OCI-LY1 (cell line): ENCODE measurements around the gene CCDC33.

Source experiments
- H2AFZ ChIP-seq: fragments of 200-600 bp; sonication (generic), shearing (Covaris generic); 2 replicates; pipeline ENCODE4 v1.6.0; 2014; ENCODE audit warnings: antibody characterized with exemption, mild to moderate bottlenecking, low read length
- H3F3A ChIP-seq: fragments of 200-600 bp; sonication (generic), shearing (Covaris generic); 2 replicates; pipeline ENCODE4 v1.6.0; 2014; ENCODE audit warnings: mild to moderate bottlenecking, antibody characterized with exemption, low read length, moderate library complexity; ENCODE audit not compliant: insufficient read depth
- H3K27ac ChIP-seq: fragments of 200-600 bp; sonication (generic); 2 replicates; pipeline ENCODE4 v1.5.1; 2014; ENCODE audit warnings: low read length, mixed run types, mild to moderate bottlenecking, low read depth; ENCODE audit not compliant: poor library complexity, severe bottlenecking
- H3K27me3 ChIP-seq: fragments of 200-600 bp; sonication (generic); 2 replicates; pipeline ENCODE4 v1.6.0; 2014; ENCODE audit warnings: antibody characterized with exemption, mild to moderate bottlenecking, low read length, moderate library complexity; ENCODE audit not compliant: insufficient read depth
- H3K36me3 ChIP-seq: fragments of 200-600 bp; sonication (generic); 2 replicates; pipeline ENCODE4 v1.6.1; 2014; ENCODE audit warnings: mild to moderate bottlenecking, antibody characterized with exemption, low read length, moderate library complexity, mixed read lengths; ENCODE audit not compliant: insufficient read depth
- H3K4me1 ChIP-seq: fragments of 200-600 bp; sonication (generic); 2 replicates; pipeline ENCODE4 v1.5.1; 2014; ENCODE audit warnings: mild to moderate bottlenecking, low read length, moderate library complexity; ENCODE audit not compliant: insufficient read depth, severe bottlenecking
- H3K4me2 ChIP-seq: fragments of 200-600 bp; sonication (generic), shearing (Covaris generic); 2 replicates; pipeline ENCODE4 v1.6.1; 2014; ENCODE audit warnings: low read length
- H3K4me3 ChIP-seq: fragments of 200-600 bp; sonication (generic); 2 replicates; pipeline ENCODE4 v1.5.1; 2014; ENCODE audit warnings: low read length, low read depth, mild to moderate bottlenecking, mixed read lengths; ENCODE audit not compliant: poor library complexity, severe bottlenecking
- H3K79me2 ChIP-seq: fragments of 200-600 bp; shearing (Covaris generic); 2 replicates; pipeline ENCODE4 v1.6.1; 2016; ENCODE audit warnings: mixed run types, low read length, mixed read lengths; ENCODE audit not compliant: insufficient read depth
- H3K9ac ChIP-seq: fragments of 200-600 bp; sonication (generic), shearing (Covaris generic); 2 replicates; pipeline ENCODE4 v1.6.1; 2014; ENCODE audit warnings: mild to moderate bottlenecking, low read length, mixed read lengths
- H3K9me2 ChIP-seq: fragments of 200-600 bp; sonication (generic), shearing (Covaris generic); 2 replicates; pipeline ENCODE4 v1.6.1; 2014; ENCODE audit warnings: low read depth, mild to moderate bottlenecking, low read length, mixed read lengths
- H3K9me3 ChIP-seq: fragments of 200-600 bp; shearing (Covaris generic); 2 replicates; pipeline ENCODE4 v1.6.1; 2014; ENCODE audit warnings: low read length, mixed read lengths
- H4K20me1 ChIP-seq: fragments of 200-600 bp; sonication (generic), shearing (Covaris generic); 2 replicates; pipeline ENCODE4 v1.6.0; 2016; ENCODE audit warnings: mild to moderate bottlenecking, low read length; ENCODE audit not compliant: insufficient read depth
- EZH2 ChIP-seq: fragments of 200-600 bp; sonication (generic), shearing (Covaris generic); IDR thresholded peaks from 2 replicates; pipeline ENCODE4 v1.8.0; 2017; ENCODE audit warnings: borderline replicate concordance, mixed run types, mild to moderate bottlenecking, antibody characterized with exemption, low read length, moderate library complexity, mixed read lengths
- TF ChIP-seq, protein P1 (sequence below): fragments of 200-600 bp; sonication (generic), shearing (Covaris generic); IDR thresholded peaks from 2 replicates; pipeline ENCODE4 v1.5.1; 2017; ENCODE audit warnings: mild to moderate bottlenecking, antibody characterized with exemption, low read length, moderate library complexity, mixed read lengths

Gene CCDC33

DNA sequence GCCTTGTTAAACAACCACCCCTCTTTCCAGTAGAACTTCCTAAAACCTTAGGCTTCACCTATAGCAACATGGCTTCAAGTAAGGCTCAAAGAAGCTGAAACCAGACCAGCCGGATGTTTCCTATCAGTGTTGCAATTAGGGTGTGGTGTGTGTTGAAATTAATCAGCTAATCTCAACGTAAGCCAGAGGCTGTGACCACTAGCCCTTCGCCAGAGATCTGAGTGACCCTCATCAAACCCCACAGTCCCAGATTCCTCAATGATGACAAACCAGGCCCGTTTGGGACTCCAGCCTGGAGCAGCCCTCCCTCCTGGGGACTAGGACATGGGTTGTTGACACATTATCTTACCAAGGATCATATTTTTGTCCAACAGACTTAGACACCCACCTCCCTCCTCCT lies 104.0 kb downstream of the CCDC33 start:
- no peaks in the 10 kb centered on the region for H3K9me2 ChIP-seq
- H3K4me2 ChIP-seq = no peak overlapping the region
- H3K79me2 ChIP-seq = no peaks in the 10 kb centered on the region
- no peaks in the 10 kb centered on the region for H3K36me3 ChIP-seq
- H3K27ac ChIP-seq = no peak overlapping the region
- H3K4me3 ChIP-seq = no peak overlapping the region
- H3K9ac ChIP-seq = no peak overlapping the region
- peaks cover 7% of the 10 kb centered on the region; the same call in 1 of the 2 replicates for H3K27me3 ChIP-seq
- no peaks in the 10 kb centered on the region for H3K9me3 ChIP-seq
- H2AFZ ChIP-seq = no peak overlapping the region
- no peaks in the 10 kb centered on the region for H3K4me1 ChIP-seq
- no peak for TF ChIP-seq EZH2
- TF ChIP-seq, protein P1, sequence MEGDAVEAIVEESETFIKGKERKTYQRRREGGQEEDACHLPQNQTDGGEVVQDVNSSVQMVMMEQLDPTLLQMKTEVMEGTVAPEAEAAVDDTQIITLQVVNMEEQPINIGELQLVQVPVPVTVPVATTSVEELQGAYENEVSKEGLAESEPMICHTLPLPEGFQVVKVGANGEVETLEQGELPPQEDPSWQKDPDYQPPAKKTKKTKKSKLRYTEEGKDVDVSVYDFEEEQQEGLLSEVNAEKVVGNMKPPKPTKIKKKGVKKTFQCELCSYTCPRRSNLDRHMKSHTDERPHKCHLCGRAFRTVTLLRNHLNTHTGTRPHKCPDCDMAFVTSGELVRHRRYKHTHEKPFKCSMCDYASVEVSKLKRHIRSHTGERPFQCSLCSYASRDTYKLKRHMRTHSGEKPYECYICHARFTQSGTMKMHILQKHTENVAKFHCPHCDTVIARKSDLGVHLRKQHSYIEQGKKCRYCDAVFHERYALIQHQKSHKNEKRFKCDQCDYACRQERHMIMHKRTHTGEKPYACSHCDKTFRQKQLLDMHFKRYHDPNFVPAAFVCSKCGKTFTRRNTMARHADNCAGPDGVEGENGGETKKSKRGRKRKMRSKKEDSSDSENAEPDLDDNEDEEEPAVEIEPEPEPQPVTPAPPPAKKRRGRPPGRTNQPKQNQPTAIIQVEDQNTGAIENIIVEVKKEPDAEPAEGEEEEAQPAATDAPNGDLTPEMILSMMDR = no peak
- no peaks in the 10 kb centered on the region for H3F3A ChIP-seq
- no peaks in the 10 kb centered on the region for H4K20me1 ChIP-seq

DNA sequence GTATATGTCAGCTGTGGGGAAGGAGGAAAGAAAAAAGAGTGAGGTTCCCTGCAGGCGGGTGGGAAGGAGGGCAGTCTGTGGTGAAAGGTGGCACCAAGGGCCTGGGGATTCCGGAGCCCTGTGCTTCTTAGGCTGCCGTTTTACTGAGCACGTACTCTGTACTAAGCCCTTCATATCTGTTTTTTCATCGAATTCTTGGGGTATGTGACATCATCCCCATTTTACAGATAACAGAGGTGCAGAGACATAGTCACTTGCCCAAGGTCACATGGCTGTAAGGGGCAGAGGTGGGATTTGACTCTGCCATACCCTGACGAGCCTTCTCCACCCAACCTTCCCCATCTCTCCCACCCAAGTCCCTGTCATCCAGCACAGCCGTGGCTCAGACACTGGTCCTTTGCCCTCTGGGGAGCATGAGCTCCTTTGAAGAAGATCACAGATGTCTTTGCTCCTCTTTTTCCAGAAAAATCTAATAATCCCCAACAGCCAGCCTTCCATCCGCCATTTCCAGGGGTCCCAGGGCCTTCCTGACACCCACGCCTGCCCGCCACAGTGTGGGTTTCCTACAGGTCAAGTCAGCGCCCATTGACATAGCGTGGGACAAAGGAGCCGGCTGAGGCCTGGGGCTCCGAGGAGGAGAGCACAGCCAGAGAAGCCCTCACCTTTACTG lies 107.1 kb downstream of the CCDC33 start:
- H3K36me3 ChIP-seq = no peaks in the 10 kb centered on the region
- no peaks in the 10 kb centered on the region for H4K20me1 ChIP-seq
- H3K79me2 ChIP-seq = no peaks in the 10 kb centered on the region
- no peaks in the 10 kb centered on the region for H3K4me1 ChIP-seq
- H2AFZ ChIP-seq = no peak overlapping the region
- H3K9ac ChIP-seq = no peak overlapping the region
- no peak for TF ChIP-seq EZH2
- TF ChIP-seq, protein P1 = no peak
- no peaks in the 10 kb centered on the region for H3K9me2 ChIP-seq
- no peaks in the 10 kb centered on the region for H3F3A ChIP-seq
- no peak overlapping the region for H3K4me2 ChIP-seq
- H3K9me3 ChIP-seq = no peaks in the 10 kb centered on the region
- no peaks in the 10 kb centered on the region for H3K27me3 ChIP-seq
- no peak overlapping the region for H3K4me3 ChIP-seq
- no peak overlapping the region for H3K27ac ChIP-seq

DNA sequence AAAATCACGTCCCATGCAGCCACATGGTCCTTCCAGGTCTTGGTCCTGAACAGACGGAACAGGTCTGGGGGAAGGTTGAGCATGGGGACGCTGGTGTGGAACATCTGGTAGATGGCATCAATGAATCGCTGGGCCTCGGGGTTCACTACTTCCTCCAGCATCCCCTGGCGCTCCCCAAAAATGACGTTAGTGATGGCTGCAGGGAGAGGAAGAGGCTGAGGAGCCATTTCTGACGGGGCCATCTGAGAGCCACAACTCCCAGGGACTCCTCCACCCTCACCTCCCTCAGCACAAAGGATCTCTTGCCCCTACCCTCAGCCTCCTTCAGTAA lies 107.6 kb downstream of the CCDC33 start:
- no peaks in the 10 kb centered on the region for H3F3A ChIP-seq
- no peak overlapping the region for H3K4me3 ChIP-seq
- H3K9me3 ChIP-seq = no peaks in the 10 kb centered on the region
- H3K9ac ChIP-seq = no peak overlapping the region
- no peak overlapping the region for H3K27ac ChIP-seq
- H3K4me2 ChIP-seq = no peak overlapping the region
- H2AFZ ChIP-seq = no peak overlapping the region
- no peaks in the 10 kb centered on the region for H3K36me3 ChIP-seq
- no peaks in the 10 kb centered on the region for H3K4me1 ChIP-seq
- H4K20me1 ChIP-seq = no peaks in the 10 kb centered on the region
- H3K9me2 ChIP-seq = no peaks in the 10 kb centered on the region
- H3K27me3 ChIP-seq = no peaks in the 10 kb centered on the region
- no peaks in the 10 kb centered on the region for H3K79me2 ChIP-seq
- no peak for TF ChIP-seq EZH2
- TF ChIP-seq, protein P1 = no peak
